Kidney tubule cell (primary cell): ENCODE measurements around the gene GUCA2B.

Experiments used
- DNase-seq: peaks from one replicate; pipeline ENCODE4 v3.0.0-alpha.2; 2018; ENCODE audit warnings: low spot score

The GUCA2B gene

DNA sequence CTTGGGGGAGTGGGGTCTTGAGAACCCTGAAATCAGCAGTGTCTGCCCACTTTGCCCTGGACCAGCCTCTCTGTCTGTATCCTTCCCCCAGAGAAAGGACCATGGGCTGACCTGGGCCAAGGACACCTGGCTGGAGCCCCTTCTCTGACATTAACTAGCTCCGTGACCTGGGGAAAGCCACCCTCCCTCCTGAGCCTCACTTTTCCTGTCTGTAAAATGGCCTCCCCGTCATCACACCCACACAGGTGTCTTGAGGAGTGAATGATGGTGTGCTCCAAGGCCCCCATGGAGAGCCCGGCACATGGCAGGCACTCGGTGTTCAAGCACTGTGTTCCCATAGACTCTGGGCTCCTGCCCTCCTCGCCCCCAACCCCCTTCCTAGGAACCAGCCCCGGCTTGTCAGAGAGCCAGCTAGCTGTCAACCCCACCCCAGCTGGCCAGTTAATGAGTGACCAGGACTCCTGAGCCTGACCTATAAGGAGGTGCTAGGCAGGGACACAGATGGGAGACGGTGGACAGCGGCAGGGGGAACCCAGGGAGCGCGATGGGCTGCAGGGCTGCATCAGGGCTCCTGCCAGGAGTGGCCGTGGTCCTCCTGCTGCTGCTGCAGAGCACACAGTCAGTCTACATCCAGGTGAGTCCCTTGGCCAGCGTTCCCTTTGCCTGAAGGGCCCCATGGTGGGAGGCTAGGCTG, at the start of gene GUCA2B:
GUCA2B (plus strand) TSS at position 504 of the 694 bp plus-strand sequence; CDS start at position 545, 41 bp downstream.
- no peak for DNase-seq

DNA sequence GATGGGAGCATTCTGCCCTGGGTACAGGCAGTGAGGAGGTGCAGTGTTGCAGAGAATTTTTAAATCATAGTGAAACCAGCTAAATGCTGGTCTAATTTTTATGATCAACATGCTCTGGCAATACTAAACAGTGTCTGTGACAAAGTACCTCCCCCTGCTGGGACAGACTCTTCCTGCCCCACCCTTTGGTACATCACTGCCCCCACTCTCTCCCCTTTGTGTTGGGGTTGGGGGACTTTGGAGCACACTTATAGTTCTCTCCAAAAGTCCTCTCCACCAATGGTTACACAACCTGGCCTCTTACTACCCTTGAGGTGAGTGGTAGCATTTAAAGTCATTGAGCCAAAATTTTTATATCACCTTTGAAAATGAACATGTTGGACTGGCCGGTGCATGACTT, 48.2 kb upstream of the GUCA2B start:
- no peak for DNase-seq

DNA sequence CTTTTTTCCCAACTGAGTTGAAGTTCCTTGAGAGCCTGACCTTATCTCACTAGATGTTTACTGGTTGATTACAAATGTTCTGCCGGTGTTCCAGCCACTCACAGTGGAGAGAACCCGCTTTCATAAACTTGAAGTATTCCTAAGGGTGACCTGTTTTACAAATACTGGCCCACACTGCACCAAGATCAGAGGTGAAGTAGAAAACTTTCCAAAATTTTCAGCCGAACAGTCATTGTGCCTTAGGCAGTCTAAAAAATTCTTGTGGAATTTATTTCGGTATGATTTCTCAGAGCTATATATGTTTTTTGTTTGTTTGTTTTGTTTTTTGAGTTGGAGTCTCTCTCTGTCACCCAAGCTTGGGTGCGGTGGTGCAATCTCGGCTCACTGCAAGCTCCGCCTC, 44.9 kb upstream of the GUCA2B start:
- no peak for DNase-seq

DNA sequence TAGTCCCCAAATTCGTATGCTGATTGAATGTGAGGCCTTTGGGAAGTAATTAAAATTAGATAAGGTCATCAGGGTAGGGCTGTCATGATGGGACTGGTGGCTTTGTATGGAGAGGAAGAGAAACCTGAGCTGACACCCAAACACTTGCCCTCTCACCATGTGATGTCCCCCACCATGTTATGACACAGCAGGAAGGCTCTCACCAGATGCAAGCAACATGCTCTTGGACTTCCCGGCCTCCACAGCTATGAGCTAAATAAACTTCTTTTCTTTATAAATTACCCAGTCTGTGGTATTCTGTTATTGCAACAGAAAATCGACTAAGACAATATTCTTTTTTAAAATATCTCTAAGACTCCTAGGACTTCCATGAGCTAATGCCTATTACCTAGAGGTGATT, 43.6 kb upstream of the GUCA2B start:
- DNase-seq, result no peak

DNA sequence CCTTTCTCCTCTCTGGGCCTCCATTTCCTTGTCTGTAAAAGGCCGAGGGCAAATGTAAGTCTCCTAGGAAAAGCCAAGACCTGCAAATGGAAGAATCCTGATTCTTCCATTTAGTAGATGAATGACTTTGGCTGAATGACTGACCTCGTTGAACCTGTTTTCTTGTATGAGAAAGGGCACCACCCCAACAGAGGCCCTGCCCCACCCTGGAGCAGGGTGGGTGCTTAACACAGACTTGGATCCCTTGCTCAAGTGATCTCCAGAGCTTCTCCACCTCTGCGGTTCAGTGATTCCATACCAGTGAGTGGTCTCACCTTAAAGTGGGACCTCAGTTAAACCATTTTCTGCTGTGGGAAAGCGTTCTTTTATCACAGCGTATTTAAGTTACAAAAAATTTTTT, 39.0 kb upstream of the GUCA2B start:
- no peak for DNase-seq

DNA sequence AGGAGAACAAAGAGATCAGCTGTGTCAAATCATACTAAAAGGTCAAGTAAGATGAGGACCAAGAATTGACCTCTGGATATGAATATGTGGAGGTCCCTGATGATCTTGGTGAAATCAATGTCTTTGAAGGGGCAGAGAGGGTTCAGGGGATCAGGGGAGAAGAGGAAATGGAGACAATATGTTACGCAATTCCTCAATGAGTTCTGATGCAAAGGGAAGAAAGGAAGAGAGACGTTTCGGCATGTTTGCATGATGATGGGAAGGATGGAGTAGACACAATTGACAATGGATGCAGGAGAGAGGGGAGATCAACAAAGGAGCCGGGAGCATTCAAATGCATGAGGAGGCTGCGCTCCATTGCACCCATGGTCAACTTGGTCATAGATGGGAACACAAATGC, 36.0 kb upstream of the GUCA2B start:
- DNase-seq, result no peak

DNA sequence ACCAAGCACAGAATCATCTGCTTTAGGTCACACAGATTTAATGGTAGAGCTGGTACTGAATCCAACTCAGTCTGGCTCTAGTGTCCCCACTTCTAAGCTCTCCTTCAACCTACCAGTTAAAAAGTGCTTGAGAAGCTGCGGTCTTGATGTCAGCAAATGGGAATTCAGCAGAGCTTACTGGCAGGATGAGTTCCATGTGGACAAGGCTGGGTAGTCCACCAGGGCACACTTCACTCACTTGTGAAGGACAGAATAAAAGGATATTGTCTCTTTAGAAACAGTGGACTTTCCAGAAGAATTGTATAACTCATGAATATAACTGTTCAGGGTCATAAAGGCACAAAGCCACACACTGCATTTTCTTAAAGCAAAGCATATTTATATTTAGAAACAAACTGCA, 35.1 kb upstream of the GUCA2B start:
- DNase-seq, result no peak

DNA sequence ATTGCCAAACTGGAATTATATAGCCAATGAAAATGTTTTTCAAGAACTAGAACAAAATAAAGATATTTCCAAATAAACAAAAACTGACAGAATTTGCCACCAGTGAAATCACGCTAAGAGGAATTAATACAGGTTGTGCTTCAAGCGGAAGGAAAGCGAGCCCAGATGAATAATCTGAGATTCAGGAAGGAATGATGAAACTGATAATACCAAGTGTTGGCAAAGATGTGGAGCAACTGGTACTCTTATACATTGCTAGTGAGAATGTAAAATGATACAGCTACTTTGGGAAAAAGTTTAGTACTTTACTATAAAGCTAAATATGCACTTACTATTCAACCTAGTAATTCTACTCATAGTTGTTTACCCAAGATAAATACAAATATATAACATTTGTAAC, 30.8 kb upstream of the GUCA2B start:
- no peak for DNase-seq

DNA sequence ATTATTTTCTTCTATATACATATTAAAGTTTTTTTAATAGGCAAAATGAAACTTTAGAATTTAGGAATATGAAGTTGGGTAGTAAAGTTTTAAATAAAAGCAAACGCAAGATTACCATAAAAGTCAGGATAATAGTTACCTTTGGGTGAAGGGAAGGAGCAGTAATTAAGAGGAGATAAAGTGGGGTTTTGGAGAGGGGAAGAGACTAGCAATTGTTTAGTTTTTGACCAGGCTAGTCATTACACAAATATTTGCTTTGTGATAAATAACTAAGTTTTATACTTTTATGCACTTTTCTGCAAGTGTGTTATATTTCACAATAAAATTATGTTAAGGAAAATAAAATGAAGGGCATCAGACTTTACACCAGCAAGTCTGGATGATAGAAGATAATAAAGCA, 27.7 kb upstream of the GUCA2B start:
- no peak for DNase-seq

DNA sequence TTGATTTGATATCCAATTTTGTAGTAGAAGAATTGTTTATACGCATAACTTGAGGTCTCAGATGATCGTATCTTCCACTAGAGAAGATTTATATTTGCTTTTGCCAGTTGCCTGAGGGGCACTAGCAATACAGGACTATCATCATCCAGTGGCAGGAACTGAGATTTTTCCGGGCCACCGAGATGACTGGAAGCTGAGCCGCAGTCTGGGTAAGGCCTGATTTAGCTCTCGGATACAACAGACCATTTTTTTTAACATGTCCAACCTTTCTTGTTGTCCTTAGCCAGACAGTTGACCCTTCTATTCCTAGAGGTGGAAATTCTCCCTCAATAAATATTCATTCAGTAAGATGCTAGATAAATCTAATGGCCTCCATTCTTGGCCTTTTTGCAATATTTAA, 25.4 kb upstream of the GUCA2B start:
- no peak for DNase-seq

DNA sequence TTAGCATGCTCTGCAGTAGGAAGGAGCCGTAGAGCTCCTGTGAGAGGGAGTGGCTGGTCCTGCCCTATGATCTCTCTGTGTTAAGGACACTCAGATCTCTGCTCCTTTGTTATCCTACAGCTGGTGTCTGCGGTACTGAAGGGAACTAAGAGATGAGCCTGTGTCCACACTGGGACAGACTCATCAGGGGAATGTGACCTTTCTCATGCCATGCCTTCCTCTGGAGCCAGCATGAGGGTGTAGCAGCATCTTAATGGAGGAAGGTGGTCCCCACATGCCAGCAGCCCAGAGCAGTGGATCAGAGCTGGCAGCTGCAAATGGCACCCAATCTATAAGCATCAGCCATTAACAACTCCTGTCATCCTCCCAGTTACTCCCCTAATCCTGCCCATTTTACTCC, 24.7 kb upstream of the GUCA2B start:
- no peak for DNase-seq

DNA sequence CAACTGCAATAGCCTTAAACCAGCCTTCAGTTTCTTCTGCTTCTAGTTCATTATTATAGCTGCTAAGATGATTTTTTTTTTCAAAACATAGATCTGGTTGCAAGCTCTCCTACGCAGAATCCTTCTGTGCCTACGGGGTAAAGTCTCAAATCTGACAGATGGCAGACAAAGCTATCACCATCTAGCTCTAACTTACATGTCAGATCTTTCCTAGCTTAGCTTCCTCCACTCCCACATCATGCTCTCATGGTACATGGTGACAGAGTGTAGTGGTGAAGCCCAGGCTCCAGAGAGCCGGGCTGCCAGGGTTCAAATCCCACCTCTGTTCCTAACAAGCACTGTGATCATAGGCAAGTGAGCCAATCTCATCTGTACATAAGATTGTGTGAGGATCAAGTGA, 24.2 kb upstream of the GUCA2B start:
- no peak for DNase-seq

DNA sequence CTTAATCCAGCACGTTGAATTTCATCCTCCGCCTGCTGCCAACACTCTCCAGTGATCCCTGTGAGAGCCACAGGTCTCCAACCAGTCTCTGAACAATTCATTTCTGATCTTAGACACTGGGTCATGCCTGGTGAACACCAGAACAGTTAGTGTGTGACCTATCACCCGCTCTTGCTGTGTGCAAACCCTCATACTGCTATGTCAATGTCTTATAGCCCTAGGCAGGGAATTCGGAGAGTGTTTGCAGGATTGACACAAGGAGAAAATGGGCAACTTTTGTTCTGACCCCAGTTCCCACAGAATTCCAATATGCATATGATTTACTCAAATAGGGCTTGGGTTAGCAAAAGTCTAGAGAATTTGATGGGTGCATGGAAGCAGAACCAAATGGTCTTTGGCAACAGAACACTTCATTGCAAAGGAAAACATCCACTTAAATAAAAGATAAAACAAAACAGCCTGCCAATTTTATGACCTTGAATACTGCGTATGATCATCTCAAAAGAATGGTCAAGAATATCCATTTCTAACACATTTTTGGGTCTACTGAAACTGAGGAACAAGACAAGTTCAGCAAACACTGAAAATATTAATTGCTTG, 23.0 kb upstream of the GUCA2B start:
- DNase-seq, result no peak

DNA sequence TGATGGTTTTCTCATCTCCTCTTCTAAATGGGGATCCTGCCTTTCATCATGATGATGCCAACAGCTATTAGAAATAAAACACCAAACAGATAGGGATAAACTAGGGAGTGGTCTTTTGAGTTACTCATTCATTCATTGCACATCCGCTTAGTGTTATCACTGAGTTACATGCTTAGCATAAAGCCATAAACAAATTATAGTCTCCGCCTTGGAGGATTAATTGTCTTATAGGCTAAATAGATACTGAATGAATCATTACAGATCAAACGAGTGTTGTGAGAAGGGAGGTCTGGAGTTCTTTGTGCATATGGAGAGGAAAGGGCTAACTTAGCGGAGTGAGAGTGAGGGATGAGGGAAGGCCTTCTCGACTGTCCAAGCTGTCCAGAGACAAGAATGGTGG, 19.8 kb upstream of the GUCA2B start:
- no peak for DNase-seq

DNA sequence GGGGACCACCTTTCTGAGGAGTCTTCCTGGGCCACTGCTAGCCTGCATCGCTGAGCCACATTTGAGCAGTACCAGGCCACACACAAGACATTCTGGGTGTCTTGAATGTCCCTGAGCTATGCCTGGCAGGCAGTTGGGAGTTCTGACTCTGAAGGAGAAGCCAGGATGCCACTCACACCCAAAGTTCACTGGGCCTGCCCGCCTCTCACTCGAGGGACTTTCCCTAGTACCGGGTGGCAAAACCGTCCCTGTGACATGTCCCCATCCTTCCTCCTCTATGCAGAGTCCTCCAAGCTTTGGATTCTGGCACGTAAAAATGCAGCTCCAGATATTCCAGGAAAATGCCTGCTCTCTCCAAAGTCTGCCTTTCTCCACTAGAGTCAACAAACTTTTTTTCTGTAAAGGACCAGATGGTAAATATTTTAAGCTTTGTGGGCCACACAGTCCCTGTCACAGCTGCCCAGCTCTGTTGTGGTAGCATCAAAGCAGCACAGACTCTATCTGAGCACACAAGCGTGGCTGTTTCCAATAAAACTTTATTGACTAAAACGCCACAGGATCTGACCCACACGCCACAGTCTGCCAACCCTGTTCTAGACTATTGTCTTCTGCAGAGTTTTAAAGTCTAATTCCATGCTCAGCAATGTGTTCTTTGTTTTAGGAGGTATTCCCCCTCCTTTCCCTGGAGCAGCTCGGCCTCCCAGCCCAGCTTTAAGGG, 19.2 kb upstream of the GUCA2B start:
- DNase-seq, result no peak

DNA sequence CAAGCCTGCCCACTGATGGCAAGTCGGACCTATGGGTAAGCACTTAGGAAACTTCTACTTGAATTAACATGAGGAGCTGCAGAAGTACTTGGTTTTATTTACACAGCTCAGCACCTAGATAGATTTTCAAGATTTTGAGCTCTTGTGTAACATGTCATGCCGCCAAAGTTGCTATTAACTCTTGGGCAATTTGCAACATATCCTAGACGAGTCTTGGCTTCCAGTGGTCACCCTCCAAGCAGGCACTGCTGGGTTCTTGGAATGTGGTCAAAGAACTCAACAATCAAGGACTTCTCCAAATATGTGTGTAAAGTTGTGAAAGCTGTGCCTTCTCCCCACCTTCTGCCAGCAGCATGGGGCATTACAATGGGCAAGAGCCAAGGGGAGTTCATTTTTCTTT, 17.8 kb upstream of the GUCA2B start:
- no peak for DNase-seq

DNA sequence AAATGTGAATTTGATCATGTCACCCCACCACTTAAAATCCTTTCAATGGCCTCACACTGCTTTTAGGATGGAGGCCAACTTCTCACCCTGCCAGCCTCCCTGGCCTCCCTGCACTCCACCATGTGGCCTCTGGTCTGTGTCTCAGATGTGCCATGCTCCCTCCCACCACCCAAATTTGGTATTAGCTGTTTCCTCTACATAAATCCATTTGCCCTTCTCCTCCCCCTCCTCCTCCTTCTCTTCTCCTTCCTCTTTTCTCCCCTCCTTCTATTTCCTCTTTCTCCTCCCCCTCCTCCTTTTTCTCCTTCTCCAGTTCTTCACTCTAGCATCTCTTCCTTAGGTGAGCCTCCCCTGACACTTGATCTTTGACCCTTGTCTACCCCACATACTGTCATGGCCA, 16.7 kb upstream of the GUCA2B start:
- DNase-seq, result no peak

DNA sequence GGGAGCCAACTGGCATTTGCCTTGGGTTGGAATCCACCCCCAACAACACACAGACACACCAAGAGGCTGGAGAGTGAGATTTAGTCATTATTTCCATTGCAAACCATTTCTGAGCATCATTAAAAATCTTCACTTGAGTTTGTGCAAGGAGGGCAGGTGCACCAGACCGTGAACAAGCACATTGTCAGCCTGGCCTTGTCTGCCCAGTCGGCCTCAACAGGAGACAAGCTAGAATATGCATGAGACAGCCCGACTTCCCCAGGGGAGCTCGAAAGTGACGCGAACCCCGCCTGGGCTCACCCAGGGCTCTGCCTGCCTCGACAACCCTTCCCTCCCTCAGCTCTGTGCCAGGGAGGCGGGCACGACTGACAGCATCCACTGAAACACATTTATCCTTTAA, 15.4 kb upstream of the GUCA2B start:
- DNase-seq, result peak; percentile 71

DNA sequence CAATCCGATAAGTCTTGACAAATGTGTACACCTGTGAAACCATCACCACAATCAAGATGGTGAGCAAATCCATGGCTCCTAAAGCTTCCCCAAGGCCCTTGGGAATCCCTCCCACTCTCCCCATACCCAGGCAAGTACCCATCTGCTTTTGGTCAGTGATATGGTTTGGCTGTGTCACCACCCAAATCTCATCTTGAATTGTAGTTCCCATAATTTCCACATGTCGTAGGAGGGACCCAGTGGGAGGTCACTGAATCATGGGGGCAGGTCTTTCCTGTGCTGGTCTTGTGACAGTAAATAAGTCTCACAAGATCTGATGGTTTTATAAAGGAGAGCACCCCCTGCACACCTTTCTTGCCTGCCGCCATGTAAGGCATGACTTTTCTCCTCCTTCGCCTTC, 14.6 kb upstream of the GUCA2B start:
- DNase-seq, result no peak

DNA sequence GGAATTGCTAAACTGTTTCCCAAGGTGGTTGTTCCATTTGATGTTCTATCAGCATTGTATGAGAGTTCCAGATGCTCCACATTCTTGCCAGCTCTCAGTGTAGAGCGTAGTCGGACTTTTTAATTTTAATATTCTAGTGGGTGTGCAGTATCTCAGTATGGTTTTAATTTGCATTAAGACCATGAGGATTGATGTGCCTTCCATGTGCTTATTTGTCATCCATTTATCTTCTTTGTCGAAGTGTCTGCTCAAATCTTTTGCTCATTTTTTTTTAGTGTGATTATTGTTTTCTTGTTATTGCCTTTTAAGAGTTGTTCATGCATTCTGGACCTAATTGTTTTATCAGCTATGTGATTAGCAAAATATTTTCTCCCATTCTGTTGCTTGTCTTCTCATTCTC, 13.8 kb upstream of the GUCA2B start:
- DNase-seq, result no peak

DNA sequence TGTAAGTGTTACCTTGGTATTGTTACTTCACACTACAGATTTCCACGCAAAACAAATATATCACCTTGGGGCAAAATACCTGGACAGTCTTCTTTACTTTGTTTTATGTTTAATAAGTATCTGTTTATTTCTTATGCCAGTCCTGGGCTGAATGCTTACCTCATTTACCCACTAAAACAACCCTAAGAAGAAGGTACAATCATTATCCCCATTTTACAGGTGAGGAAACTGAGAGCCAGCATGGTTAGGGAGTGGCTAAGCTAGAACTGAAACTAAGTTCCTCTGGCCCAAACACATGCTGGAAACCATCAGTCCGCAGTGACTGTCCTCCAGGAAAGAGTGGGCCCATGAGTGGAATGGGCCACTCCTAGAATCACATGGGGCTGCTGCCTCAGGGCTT, 13.0 kb upstream of the GUCA2B start:
- no peak for DNase-seq

DNA sequence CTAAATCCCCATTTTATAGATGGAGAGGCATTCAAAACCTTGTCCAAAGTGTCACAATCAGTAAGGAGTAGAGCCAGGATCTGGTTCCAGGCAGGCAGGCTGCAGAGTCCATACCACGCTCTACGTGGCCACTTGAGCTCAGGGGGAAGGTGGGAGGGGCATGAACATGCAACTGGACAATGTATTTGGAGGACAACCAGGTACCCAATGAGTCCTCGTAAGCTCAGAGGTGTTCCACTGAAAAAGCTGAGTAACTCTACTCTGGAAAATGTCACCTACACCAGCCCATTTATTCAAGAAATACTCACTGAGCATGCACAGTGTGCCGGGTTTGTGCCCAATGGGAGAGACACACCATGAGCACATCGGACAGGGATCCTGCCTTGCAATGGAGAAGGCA, 11.2 kb upstream of the GUCA2B start:
- no peak for DNase-seq

DNA sequence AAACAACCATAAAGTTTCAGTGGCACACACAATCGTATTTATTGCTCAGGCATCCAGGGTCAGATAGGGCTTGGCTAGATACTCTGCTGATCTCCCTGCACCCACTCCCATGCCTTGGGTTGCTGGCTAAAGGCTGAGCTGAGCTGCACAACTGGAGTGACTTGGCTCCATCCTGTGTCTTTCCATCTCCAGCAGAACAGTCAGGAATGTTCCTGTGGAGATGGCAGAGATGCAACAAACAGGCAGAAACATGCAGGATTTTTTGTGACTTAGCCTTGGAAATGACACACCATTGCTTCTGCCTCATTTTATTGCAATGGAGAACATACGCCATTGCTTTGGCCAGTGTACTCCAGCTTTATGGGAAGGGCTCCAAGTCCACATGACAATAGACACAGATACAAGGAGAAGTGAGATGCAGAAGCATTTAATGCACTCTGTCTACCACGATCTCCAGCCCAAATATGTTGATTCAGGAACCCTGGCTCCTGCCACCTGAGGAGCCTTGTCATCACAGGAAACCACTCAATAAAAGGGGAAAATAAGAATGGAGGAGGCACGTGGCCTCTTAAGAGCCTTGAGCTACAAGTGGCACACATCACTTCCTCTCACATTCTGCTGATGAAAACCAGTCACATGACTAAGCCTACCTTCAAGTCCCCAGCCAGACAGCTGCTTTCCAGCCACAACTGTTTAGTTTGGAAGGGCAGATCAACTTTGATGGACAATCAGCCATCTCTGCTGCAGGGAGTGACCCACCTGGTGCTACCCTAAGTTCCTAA, 10.1 kb upstream of the GUCA2B start:
- peak; percentile 25 for DNase-seq
